ENCODE data around the gene INSL3. TPM values are rescaled to one million over a fixed set of nuclear protein-coding genes. Genes with fewer than 3 reads are reported as not detected.

INSL3 gene
- total and polyA plus RNA-seq, 2 of the 13 experiments (the other 11 are each of a cell fraction or from before 2014, with no cell fraction given): 0.30 TPM; not detected in 1

DNA sequence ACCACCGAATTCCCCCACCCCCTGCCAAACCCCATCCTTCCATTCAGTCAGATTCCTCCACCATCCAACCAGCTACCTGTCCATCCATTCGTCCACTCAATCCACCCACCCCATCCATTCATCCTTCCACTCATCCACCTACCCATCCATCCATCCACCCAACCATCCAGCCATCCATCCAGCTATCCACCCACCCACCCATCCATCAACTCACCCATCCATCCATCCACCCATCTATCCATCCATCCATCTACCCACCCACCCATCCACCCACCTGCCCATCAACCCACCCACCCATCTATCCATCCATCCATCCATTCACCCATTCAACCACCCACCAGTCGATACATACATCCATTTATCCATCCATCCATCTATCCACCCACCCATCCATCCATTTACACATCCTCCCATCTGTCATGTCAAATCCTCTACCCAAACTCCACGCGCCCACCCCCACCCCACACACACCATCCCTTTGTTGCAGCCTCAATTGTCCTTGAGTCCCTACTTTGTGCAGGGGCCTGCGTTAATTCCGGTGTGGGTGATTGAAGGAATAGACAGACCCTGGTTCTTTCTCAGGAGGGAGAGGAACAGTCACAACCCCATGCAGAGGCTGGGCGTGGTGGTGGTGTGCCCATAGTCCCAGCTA lies 45.1 kb upstream of the INSL3 start:
- in situ Hi-C loops (cut with HindIII; ENCODE audit: extremely low pct_ligation_motif_present, low pct_unique_long_range_greater_than_20kb) (loop anchor here (5.0 kb wide), 2 partner anchors 66 to 126 kb away; partner anchors contain the start of gene CCDC124), intact Hi-C loops (cut with micrococcal nuclease; ENCODE audit: unreplicated experiment) (no loop called here)
- 76% methylated on average over 8 of the region's 8 CpGs for WGBS (ENCODE audit: low lambda C conversion rate)
- no peak overlapping the region for H3K4me3 ChIP-seq (replicated peaks in 1 of 3; ENCODE audit: insufficient read depth in 1 of 3, low read depth in 2 of 3, low read length in 3 of 3)
- FAIRE-seq (no peak), ATAC-seq (no peak; the same call in 1 of the 3 replicates), DNase-seq (ENCODE audit: low spot score) (no peak)
- H2AFZ ChIP-seq (ENCODE audit: low read length): no peak overlapping the region
- H3K4me2 ChIP-seq (ENCODE audit: low read depth, low read length): no peak overlapping the region
- POLR2A ChIA-PET: interaction anchor here (2.4 kb wide), 1 partner anchor 66 kb away, joined by 8 read pairs; the partner anchor contains the start of gene CCDC124
- peaks cover 12 to 32% of the 10 kb centered on the region in 2 experiments for H3K36me3 ChIP-seq (replicated peaks in 1 of 2; ENCODE audit: control insufficient read depth in 1 of 2, insufficient read depth in 2 of 2, low read length in 2 of 2)
- CTCF ChIA-PET (ENCODE audit: low intra/inter-chr PET ratio, low total read pairs): no interaction called here
- H3K9me3 ChIP-seq (ENCODE audit: low read length): no peaks in the 10 kb centered on the region
- TF ChIP-seq FOXA1 (IDR thresholded peaks at IDR 0.05) (no peak), FOXA1 (CRISPR knock-in tag; IDR thresholded peaks at IDR 0.05) (no peak), RNF2 (conservative IDR thresholded peaks at IDR 0.05; ENCODE audit: low read depth) (no peak), FOXO1 (CRISPR knock-in tag; IDR thresholded peaks at IDR 0.05) (no peak), SALL2 (CRISPR knock-in tag; IDR thresholded peaks at IDR 0.05) (no peak), IKZF1 (IDR thresholded peaks at IDR 0.05) (no peak), SRY (CRISPR knock-in tag; IDR thresholded peaks at IDR 0.05) (no peak), YEATS2 (CRISPR knock-in tag; IDR thresholded peaks at IDR 0.05; ENCODE audit: borderline replicate concordance) (no peak)
- TF ChIP-seq, protein P1, sequence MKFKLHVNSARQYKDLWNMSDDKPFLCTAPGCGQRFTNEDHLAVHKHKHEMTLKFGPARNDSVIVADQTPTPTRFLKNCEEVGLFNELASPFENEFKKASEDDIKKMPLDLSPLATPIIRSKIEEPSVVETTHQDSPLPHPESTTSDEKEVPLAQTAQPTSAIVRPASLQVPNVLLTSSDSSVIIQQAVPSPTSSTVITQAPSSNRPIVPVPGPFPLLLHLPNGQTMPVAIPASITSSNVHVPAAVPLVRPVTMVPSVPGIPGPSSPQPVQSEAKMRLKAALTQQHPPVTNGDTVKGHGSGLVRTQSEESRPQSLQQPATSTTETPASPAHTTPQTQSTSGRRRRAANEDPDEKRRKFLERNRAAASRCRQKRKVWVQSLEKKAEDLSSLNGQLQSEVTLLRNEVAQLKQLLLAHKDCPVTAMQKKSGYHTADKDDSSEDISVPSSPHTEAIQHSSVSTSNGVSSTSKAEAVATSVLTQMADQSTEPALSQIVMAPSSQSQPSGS (CRISPR knock-in tag; IDR thresholded peaks at IDR 0.05): no peak
- no peak overlapping the region for H3K27ac ChIP-seq (ENCODE audit: extremely low read length, insufficient read depth, low read length)
- H3K9ac ChIP-seq (ENCODE audit: insufficient read depth, low read depth, low read length): no peak overlapping the region
- H3K27me3 ChIP-seq (ENCODE audit: control insufficient read depth in 1 of 2, insufficient read depth in 2 of 2, low read length in 2 of 2): peaks cover 2 to 15% of the 10 kb centered on the region in 2 experiments; a peak in 3 of 5 replicates
- no TSS peak for BruUV-seq (replicated peaks)
- H3K4me1 ChIP-seq (ENCODE audit: insufficient read depth, low read length): peaks cover 51% of the 10 kb centered on the region
- peaks cover 38% of the 10 kb centered on the region for H4K20me1 ChIP-seq (ENCODE audit: insufficient read depth, low read length)
- peaks cover 10% of the 10 kb centered on the region for H3K79me2 ChIP-seq (ENCODE audit: insufficient read depth, low read length)
